Heart left ventricle (tissue), 16 donors: ENCODE measurements around the gene CYSRT1. TPM values are rescaled to one million over a fixed set of nuclear protein-coding genes. Genes with fewer than 3 reads are reported as not detected.

ENCODE experiments used
- ATAC-seq, 4 donors: fragments of 200-7000 bp; cut with Tn5 transposase; one replicate each; pipeline ENCODE4 v1.9.1; 2020 to 2022; ENCODE audit warnings: moderate library complexity in 4 of 4, mild to moderate bottlenecking in 3 of 4, moderate number of reproducible peaks in 1 of 4
- DNase-seq, 5 donors: peaks; one replicate each; pipeline ENCODE4 v3.0.0-alpha.2; 2020
- H3K27ac ChIP-seq, 12 donors: fragments of 200-600 bp; sonication (generic) in 4 of 12; one replicate each; pipeline versions ENCODE4 v1.5.0 to v1.8.0; 2016 to 2022; ENCODE audit warnings: mild to moderate bottlenecking in 2 of 12
- H3K27me3 ChIP-seq, 9 donors: fragments of 200-600 bp; sonication (generic) in 2 of 9; one replicate each; pipeline versions ENCODE4 v1.5.1 to v1.8.0; 2016 to 2022; ENCODE audit warnings: mild to moderate bottlenecking in 3 of 9
- H3K36me3 ChIP-seq, 9 donors: fragments of 200-600 bp; sonication (generic) in 2 of 9; one replicate each; pipeline versions ENCODE4 v1.5.0 to v1.8.0; 2018 to 2022; ENCODE audit warnings: mild to moderate bottlenecking in 2 of 9
- H3K4me1 ChIP-seq, 12 donors: fragments of 200-600 bp; sonication (generic) in 4 of 12; one replicate each; pipeline versions ENCODE4 v1.5.0 to v1.8.0; 2016 to 2022; ENCODE audit warnings: mild to moderate bottlenecking in 3 of 12
- H3K4me3 ChIP-seq, 12 donors: fragments of 200-600 bp; sonication (generic) in 4 of 12; one replicate each; pipeline versions ENCODE4 v1.5.0 to v1.8.0; 2017 to 2022; ENCODE audit warnings: mild to moderate bottlenecking in 9 of 12, moderate library complexity in 4 of 12
- H3K9me3 ChIP-seq, 12 donors: fragments of 200-600 bp; sonication (generic) in 4 of 12; one replicate each; pipeline versions ENCODE4 v1.5.0 to v1.8.0; 2016 to 2022; ENCODE audit warnings: mild to moderate bottlenecking in 1 of 12
- POLR2A ChIP-seq, 2 donors: fragments of 450-650 bp; IDR thresholded peaks; one replicate each; pipeline ENCODE4 v1.6.1; 2017; ENCODE audit warnings: antibody characterized with exemption in 2 of 2, mild to moderate bottlenecking in 2 of 2, moderate library complexity in 2 of 2
- WGBS, 4 donors: extraction: QIAGEN DNeasy Blood & Tissue Kit in 2 of 4; methylation state at CpG; one replicate each; pipeline versions ENCODE4 v1.1.5 to v1.1.7; 2013 to 2018; 5-methylcytosine and 5-hydroxymethylcytosine counted together
- intact Hi-C, 10 donors: fragments of 100-400 bp; cut with DNase I; formaldehyde crosslinking; loops; one replicate each; pipeline versions ENCODE4 v1.11.1 to v1.14.2; 2022
- polyA plus RNA-seq, 2 donors: library from polyadenylated mRNA; stranded (reverse); fragments of 200-250 nt; gene quantifications; one replicate each; pipeline ENCODE4 v1.2.3, GENCODE V29; 2013
- total RNA-seq, 9 donors: library from RNA; depleted of rRNA in 2 of 9; stranded (reverse); fragments of >200 nt in 2 of 9; fragmentation: NEBNext Ultra II Directional in 3 of 9; extraction: Animal tissue kit (Norgen Biotek cat#: 25700) in 3 of 9; gene quantifications; one replicate each; pipeline versions ENCODE4 v1.1.0 to v1.2.4, GENCODE V29; 2016 to 2023
- TF ChIP-seq, protein P1 (sequence below), 12 donors: fragments of 200-600 bp; sonication (generic) in 4 of 12; IDR thresholded peaks; one replicate each; pipeline versions ENCODE4 v1.5.0 to v1.8.0; 2018 to 2022; ENCODE audit warnings: antibody characterized with exemption in 12 of 12, mild to moderate bottlenecking in 5 of 12
- donor health status: ischemic (EF 13 %, LVEDD 7.1; RV severe dilation, severe dysfunction).
- donor health status: healthy with polysubstance abuse.
- donor health status: DM: no; HTN: yes; CAD: no.
- donor health status: DM: no; HTN: no; CAD: no.
- donor health status: ischemic (EF 25% LVEDD 6.9; RV normal size, moderate dysfunction).
- donor health status: ischemic (EF 25% LVEDD 5.7; RV mildly dilated, moderate dysfunction).
- donor health status: healthy.
- donor health status: DM: yes; HTN: yes; CAD: no.
- donor health status: ischemic (EF 35%, LVEDD 5.7; RV mildly dilated, moderate dysfunction).
- donor health status: nonischemic (EF 11% LVEDD 7.7; RV severe dilation, severe dysfunction).
- donor health status: DM: yes; HTN: yes; CAD: no.
- donor health status: PGD.
- donor health status: ischemic (EF 29% LVEDD 5.4; RV normal size, mild dysfunction).
- donor health status: nonischemic (EF 23%, LVEDD 6.1; RV moderate dilation, normal function).

Gene CYSRT1
- total and polyA plus RNA-seq, 11 donors = 0.14 to 0.61 (median 0.27) TPM; not detected in 3

DNA sequence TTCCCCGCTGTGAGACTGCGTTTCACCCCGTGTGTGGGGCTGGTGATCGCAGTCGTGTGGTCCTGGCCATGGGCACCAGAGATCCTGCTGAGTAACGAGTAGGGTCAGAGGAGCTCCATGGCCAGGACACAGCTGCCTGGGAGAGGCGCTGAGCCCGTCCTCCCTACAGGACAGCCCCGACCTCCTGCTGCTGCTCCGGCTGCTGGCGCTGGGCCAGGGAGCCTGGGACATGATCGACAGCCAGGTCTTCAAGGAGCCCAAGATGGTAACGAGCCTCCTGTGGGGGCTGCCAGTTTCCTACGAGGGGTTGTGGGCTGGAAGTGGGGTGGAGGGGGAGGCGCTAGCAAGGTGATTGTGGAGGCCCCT lies 41.2 kb downstream of the CYSRT1 start:
- intact Hi-C loops = no loop called here
- H3K4me1 ChIP-seq = peaks cover 3 to 54% (median 24%) of the 10 kb centered on the region in 12 donors
- no peaks in the 10 kb centered on the region for H3K9me3 ChIP-seq
- DNase-seq (peak in 2 of 5 donors; percentile 16 to 33), ATAC-seq (no peak)
- no peaks in the 10 kb centered on the region for H3K27me3 ChIP-seq
- WGBS, 4 donors = 66 to 72% (median 70%) methylated on average over 13 to 15 of the region's 15 CpGs
- no peak for TF ChIP-seq POLR2A (IDR thresholded peaks at IDR 0.05)
- TF ChIP-seq, protein P1, sequence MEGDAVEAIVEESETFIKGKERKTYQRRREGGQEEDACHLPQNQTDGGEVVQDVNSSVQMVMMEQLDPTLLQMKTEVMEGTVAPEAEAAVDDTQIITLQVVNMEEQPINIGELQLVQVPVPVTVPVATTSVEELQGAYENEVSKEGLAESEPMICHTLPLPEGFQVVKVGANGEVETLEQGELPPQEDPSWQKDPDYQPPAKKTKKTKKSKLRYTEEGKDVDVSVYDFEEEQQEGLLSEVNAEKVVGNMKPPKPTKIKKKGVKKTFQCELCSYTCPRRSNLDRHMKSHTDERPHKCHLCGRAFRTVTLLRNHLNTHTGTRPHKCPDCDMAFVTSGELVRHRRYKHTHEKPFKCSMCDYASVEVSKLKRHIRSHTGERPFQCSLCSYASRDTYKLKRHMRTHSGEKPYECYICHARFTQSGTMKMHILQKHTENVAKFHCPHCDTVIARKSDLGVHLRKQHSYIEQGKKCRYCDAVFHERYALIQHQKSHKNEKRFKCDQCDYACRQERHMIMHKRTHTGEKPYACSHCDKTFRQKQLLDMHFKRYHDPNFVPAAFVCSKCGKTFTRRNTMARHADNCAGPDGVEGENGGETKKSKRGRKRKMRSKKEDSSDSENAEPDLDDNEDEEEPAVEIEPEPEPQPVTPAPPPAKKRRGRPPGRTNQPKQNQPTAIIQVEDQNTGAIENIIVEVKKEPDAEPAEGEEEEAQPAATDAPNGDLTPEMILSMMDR (IDR thresholded peaks at IDR 0.05) = no peak
- no peak overlapping the region for H3K4me3 ChIP-seq
- no peak overlapping the region for H3K27ac ChIP-seq
- H3K36me3 ChIP-seq = peaks cover 0 to 73% (median 51%) of the 10 kb centered on the region in 9 donors

- Histone ChIP-seq H3K36me3 (peaks cover 0 to 73% (median 53%) of the 10 kb centered on the region in 9 donors), H3K27me3 (no peaks in the 10 kb centered on the region), H3K9me3 (no peaks in the 10 kb centered on the region), H3K27ac (no peak overlapping the region), H3K4me3 (no peak overlapping the region), H3K4me1 (peaks cover 3 to 61% (median 27%) of the 10 kb centered on the region in 12 donors)
- DNase-seq (peak in 3 of 5 donors; percentile 7 to 63 (median 26)), ATAC-seq (no peak)
- TF ChIP-seq POLR2A (IDR thresholded peaks at IDR 0.05) = no peak
- TF ChIP-seq, protein P1 (IDR thresholded peaks at IDR 0.05) = no peak
- WGBS, 4 donors = 91 to 95% (median 92%) methylated on average over 31 to 34 of the region's 34 CpGs
- intact Hi-C loops = no loop called here
Observed at GRCh38 chr9:137266585-137267453, 41.8 kb downstream of the CYSRT1 start.

GRCh38 chr9:137267933-137268355 lies 43.0 kb downstream of the CYSRT1 start:
- DNase-seq = peak in 1 of 5 donors; percentile 7
- intact Hi-C loops = no loop called here

More at GRCh38 chr9:137267933-137268355, 43.0 kb downstream of the CYSRT1 start:
- Histone ChIP-seq H3K27me3 (no peaks in the 10 kb centered on the region), H3K4me3 (peak overlapping the region in 8 of 12 donors; percentile 30 to 53 (median 43)), H3K9me3 (no peaks in the 10 kb centered on the region), H3K36me3 (peaks cover 0 to 83% (median 56%) of the 10 kb centered on the region in 9 donors), H3K27ac (peak overlapping the region in 11 of 12 donors; percentile 67 to 93 (median 82)), H3K4me1 (peaks cover 3 to 62% (median 30%) of the 10 kb centered on the region in 12 donors)
- 84 to 93% (median 90%) methylated on average over 4 to 6 of the region's 6 CpGs for WGBS, 4 donors
- TF ChIP-seq, protein P1 (IDR thresholded peaks at IDR 0.05) = no peak
- no peak for TF ChIP-seq POLR2A (IDR thresholded peaks at IDR 0.05)
- no peak for ATAC-seq
